Measurements from ENCODE around the gene MTNR1A.

The MTNR1A gene

DNA sequence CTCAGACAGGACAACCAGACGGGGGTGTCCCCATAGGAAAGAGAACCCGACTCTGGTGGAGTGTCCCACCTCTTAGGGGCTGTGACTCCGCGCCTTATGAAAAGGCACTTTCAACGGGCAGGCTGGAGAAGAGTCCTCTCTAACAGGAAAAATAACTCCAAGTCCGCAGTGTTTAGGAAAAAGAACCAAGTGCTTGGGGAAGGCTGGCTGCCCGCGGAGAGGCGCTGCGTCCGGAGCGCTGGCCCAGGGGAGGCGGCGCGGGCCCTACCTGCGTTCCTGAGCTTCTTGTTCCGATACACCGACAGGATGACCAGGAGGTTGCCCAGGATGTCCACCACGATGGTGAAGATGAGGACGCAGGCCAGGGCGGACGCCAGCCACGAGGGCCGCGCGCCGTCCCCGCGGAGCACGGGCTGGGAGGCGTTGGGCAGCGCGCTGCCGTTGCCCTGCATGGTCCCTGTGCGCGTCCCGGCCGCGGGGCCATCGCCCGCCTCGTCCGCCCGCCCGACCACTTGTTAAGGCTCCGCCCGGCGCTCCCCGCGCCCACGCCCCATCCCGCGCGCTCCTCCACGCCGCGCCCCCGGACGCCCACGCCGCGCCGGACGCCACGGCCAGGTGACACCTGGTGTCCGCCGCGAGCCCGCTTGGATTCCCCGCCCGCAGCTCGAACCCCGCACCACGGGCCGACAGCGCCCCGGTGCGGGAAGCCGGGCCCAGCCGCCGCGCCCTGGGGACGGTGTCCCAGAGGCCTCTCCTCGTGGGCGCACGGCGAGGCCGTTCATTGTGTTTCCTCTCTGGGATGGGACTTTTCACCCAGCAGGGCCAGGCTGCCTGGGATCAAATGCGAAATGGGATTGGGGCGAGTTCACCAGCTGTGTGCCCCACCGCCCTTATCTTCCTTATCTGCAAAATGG lies at the start of gene MTNR1A:
MTNR1A (minus strand) TSS at position 654 of the 914 bp plus-strand sequence; CDS start at position 452, 202 bp downstream.
- no peak for DNase-seq

DNA sequence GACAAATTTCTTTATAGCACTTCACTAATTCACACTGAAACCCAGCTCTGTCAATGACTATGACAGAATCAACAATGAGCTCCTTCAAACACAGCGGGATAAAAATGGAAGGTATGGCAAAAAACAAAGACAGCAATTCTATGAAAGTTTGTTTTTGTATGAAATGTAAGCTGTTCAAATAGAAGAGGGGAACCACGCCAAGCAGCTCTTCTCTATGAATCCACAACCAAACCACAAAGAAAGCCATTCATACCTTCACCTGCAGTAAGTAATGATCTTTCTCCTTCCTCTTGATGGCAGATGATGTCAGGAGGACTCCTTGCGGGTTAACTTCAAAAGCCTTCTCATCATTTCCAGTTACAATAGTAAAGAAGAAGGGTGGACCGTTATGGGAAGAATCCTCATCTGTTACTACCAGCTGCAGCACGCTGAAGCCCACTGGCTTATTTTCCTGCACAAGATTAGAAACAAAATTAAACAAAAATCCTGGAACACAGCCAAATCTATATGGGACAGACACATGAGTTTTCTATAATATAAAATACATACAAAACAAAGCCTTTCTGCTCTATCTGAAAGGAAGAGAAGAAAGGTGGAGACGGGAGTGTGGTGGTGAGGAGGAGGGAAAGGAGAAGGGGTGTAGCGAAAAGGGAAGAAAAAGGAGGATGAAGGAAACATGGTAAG lies 48.9 kb upstream of the MTNR1A start:
- DNase-seq: no peak

- DNase-seq: no peak
Measured at GRCh38 chr4:186602978-186603377, 47.6 kb upstream of the MTNR1A start.

DNA sequence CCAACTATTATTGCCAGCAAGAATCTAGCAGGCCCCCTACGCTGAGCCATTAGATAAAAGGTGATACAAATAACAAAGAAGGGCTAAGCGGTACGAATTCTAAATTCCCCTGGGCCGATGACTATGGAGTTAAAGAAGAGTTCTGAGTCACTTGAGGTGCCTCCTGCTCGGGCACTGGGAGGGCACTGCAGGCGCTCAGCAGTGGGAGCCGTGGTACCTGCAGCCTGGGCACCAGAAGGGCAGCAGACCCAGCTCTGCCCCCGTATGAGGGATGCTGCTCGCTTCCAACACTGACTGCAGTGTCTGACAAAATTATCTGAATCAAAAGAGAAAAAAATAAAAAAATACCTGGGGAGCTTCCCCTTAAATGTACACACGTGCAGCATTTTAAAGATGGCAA lies 44.1 kb upstream of the MTNR1A start:
- no peak for DNase-seq

GRCh38 chr4:186598686-186599085 lies 43.3 kb upstream of the MTNR1A start:
- no peak for DNase-seq

- no peak for DNase-seq
Measured at GRCh38 chr4:186596850-186597390, 41.6 kb upstream of the MTNR1A start.

DNA sequence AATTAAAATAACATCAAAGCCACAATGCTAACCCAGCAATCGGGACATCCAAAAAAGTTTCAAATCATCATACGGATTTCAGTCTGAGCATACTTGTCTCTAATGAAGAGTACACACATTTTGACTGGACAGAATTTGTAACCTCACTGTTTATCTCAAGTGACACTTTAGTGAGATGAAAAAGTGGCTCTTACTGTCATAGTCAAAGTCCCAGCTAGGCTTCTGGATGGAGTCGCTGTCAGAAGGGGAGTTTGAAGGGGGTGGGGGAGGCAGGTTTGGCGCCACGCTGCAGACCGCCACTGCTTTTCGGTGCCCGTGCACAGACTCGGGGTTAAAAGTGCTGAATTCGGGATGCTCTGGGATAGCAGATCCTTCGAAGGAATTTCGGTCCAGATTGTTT lies 41.0 kb upstream of the MTNR1A start:
- no peak for DNase-seq

GRCh38 chr4:186593587-186593973 lies 38.2 kb upstream of the MTNR1A start:
- no peak for DNase-seq

- DNase-seq: no peak
Measured at GRCh38 chr4:186592966-186593586, 37.7 kb upstream of the MTNR1A start.

DNA sequence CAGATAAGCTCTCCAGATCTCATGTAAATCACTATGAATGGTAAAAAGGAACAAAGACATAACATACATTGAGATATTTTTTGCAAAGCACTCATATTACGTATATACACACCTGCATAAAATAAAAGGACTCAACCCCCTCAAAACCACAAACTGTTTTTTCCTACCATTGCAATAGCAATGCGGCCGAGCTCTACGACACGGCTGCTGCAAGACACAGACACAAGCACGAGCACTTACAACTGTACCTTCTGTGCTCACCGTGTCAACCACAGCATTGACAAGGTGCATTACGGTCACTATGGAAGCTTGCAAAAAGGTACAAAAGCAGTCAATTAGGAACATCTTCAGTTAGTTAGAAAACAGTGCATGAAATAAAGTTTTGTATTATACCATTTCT lies 37.1 kb upstream of the MTNR1A start:
- no peak for DNase-seq

- no peak for DNase-seq
Measured at GRCh38 chr4:186591651-186592050, 36.3 kb upstream of the MTNR1A start.

DNA sequence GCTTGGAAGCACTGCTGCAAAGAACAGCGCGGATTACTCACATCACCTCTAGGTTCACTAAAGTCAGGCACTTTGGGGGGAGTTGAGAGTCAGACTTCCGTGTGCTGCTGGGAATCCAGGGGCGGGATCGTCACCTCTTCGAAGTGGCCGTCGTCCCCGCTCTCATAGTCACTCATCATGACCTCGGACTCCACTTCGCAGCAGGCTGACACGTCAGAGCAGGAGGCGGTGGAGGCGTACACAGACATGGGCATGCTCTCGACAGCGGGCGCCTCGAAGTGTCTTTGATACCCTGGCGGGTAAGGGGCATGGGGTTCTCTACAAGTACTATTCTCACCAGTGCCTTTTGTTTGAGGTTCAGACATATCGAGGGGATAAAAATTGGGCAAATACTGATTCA lies 33.1 kb upstream of the MTNR1A start:
- DNase-seq: no peak

- DNase-seq: peak; percentile 36
Measured at GRCh38 chr4:186587416-186588018, 32.1 kb upstream of the MTNR1A start.

GRCh38 chr4:186586205-186586604 lies 30.8 kb upstream of the MTNR1A start:
- no peak for DNase-seq

- DNase-seq: no peak
Measured at GRCh38 chr4:186584912-186585311, 29.5 kb upstream of the MTNR1A start.

DNA sequence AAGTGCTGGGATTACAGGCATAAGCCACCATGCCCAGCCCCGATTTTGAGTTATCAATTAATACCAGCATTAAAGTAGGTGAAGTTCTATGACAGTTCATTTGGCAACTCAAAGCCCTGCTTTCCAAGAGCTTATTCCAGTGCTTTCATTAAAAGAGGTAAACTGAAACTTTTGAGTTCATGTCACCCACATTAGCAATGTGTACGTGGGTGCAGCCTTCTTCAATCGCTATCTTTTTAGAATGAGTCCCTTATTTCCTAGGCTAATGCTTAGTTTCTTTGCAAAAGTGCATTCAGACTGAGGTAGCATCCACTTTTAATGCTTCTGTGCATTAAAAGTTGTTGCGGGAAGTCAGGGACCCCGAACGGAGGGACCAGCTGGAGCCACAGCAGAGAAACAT lies 26.1 kb upstream of the MTNR1A start:
- DNase-seq: no peak

GRCh38 chr4:186580669-186581068 lies 25.3 kb upstream of the MTNR1A start:
- DNase-seq: no peak

DNA sequence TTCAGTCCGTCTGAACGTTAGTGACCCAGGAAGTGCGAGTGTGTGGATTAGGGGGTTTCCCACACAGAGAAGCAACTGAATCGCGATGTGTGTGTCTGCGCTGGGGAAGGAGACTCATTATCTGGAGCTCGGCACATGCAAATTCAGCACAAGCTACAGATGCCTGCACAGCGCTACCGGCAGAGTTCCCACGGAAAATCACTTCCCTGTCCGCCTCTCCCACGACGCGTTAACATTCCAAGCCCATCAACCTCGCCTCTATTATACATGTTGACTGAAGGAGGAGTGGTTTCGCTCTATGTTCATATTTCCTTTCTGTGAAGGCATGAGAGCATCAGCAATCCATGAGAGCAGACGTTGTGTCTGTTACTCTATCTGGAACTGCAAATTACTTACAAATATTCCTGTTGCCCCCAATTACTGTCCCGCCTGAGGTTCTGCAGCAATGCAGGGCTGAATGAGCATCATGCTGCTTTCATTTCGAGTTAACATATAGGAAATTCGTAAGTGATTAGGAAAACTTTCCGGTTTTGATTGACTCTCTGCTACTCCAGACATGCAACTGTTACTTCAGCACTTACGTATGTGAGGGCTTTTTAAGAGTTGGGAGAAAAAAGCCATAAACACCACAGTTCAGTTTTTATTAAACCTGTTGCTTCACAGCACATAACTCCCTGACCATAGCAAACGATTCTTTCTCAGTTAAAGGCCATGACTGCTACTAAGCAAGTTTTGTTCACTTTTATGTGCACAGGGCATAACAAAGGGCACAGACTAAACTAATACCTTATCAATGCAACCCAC lies 15.0 kb upstream of the MTNR1A start:
- DNase-seq: no peak

DNA sequence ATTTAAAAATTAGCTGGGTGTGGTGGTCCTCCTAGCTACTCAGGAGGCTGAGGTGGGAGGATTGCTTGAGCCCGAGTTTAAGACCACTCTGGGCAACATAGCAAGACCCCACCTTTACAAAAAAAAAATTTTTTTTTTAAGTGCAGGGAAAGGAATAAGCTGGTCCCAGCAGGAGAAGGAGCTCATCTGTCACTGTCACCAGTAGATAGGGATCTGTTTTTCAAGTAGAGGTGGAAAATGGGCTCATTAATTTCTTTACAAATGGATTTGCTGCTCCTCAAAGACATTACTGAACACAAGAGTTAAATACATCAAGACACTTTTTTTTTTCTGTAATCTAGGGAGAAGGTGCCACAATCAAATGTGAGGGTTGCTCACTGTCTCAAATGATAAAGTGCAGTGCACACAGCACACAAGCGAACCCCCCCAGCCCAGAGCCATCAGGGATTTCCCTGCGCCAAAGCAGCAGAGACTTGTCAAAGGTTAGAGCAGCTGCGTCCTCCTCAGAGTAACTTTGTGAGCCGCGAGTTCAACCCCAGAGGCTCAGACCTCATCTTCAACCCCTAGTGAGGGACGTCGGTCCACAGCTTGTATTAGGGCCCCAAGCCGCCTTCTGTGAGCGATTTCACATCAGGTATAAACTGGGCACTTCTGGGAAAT lies 14.3 kb upstream of the MTNR1A start:
- no peak for DNase-seq

- no peak for DNase-seq
Measured at GRCh38 chr4:186566068-186566467, 10.7 kb upstream of the MTNR1A start.

DNA sequence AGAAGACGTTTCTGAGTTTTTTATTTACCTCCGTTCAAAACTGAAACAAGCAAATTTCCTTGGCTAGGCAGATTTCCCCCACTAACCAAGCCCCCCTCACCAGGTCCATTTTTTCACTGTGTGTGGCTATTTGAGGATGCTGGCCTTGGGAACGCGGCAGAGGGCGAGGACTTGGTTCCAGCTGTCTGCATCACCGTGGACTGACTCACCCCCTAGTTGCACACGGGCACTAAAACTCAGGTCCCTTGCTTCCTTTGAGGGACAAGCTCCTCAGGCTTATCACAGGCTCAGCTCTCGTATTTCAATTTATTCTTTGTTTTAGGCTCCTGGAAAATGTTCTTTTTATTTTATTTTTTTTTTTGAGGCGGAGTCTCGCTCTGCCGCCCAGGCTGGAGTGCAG lies 8.4 kb upstream of the MTNR1A start:
- no peak for DNase-seq

DNA sequence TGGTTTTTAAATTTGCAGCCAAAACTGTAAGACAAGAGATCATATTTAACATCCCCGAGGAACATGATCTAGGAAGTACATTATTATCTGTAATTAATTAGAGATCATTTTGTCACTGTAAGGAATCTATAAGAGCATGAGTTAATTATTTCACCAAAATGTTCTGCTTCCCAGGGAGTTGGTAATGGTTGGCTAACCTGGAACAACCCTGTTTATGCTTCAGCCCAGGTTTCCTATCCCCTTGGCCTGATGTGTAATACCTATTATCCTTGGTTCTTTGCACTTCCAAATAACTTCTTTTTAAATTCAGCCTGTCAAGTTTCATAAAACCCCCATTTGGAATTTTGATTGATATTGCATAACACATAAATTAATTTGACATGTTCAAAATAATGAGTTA lies 6.4 kb upstream of the MTNR1A start:
- DNase-seq: no peak
